Neural progenitor cell (in vitro differentiated cells): ENCODE data around the gene CATSPER3.

ENCODE experiments used
- CTCF ChIP-seq: fragments of 200-600 bp; sonication (generic); IDR thresholded peaks from 2 replicates; pipeline ENCODE4 v1.5.1; 2017; ENCODE audit warnings: antibody characterized with exemption, mild to moderate bottlenecking
- EZH2 ChIP-seq: fragments of 200-600 bp; sonication (generic); IDR thresholded peaks from 2 replicates; pipeline ENCODE4 v1.6.1; 2017; ENCODE audit warnings: antibody characterized with exemption, mild to moderate bottlenecking, moderate library complexity

- TF ChIP-seq EZH2 (no peak), CTCF (no peak)
Observed at GRCh38 chr5:134944630-134945029, 23.1 kb upstream of the CATSPER3 start.
